ENCODE results near the gene CSRP1. TPM values are rescaled to one million over a fixed set of nuclear protein-coding genes. Genes with fewer than 3 reads are reported as not detected.

The CSRP1 gene
- total and polyA plus RNA-seq, 9 of the 15 experiments (the other 6 are each of a cell fraction or from before 2014, with no cell fraction given), result 6.8 to 39.4 (median 23.7) TPM

GRCh38 chr1:201551877-201552731 lies 45.2 kb upstream of the CSRP1 start (continued):
- peak; percentile 75; the same call in 1 of the 2 replicates for TF ChIP-seq THRB (CRISPR knock-in tag; conservative IDR thresholded peaks at IDR 0.05)
- no peak for TF ChIP-seq NR2C2 (CRISPR knock-in tag; IDR thresholded peaks at IDR 0.05)
- TF ChIP-seq NR2C2 (tag; IDR thresholded peaks at IDR 0.05), result peak; percentile 56; the same call in 1 of the 2 replicates
- TF ChIP-seq CREB3 (tag; conservative IDR thresholded peaks at IDR 0.05; ENCODE audit: low read depth), result 0 out of 2 replicates have a peak, but pooled peaks have one; percentile 19
- TF ChIP-seq ATF7 (IDR thresholded peaks at IDR 0.05), result peak; percentile 76; the same call in 1 of the 2 replicates
- TF ChIP-seq NFRKB (IDR thresholded peaks at IDR 0.05; ENCODE audit: low read depth), result 0 out of 2 replicates have a peak, but pooled peaks have one; percentile 29
- no peak for TF ChIP-seq SMC3 (conservative IDR thresholded peaks at IDR 0.05; ENCODE audit: insufficient read depth, low read depth, low read length)
- TF ChIP-seq BCLAF1 (IDR thresholded peaks at IDR 0.05; ENCODE audit: borderline replicate concordance in 1 of 2, control insufficient read depth in 1 of 2, low read depth in 2 of 2, low read length in 1 of 2), result no peak
- peak; percentile 72 for TF ChIP-seq PRDM10 (IDR thresholded peaks at IDR 0.05; ENCODE audit: partially characterized antibody)
- no peak for TF ChIP-seq FOXM1 (IDR thresholded peaks at IDR 0.05; ENCODE audit: low read depth)
- no peak for TF ChIP-seq FOXM1 (CRISPR knock-in tag; IDR thresholded peaks at IDR 0.05; ENCODE audit: low read depth)
- no peak for TF ChIP-seq ZNF778 (CRISPR knock-in tag; IDR thresholded peaks at IDR 0.05)
- peak; percentile 85 for TF ChIP-seq CEBPG (CRISPR knock-in tag; IDR thresholded peaks at IDR 0.05)
- peak in 1 of 2 experiments; percentile 87; a peak in 2 of 4 replicates for TF ChIP-seq CEBPG (tag; conservative IDR thresholded peaks at IDR 0.05 in 1 of 2, IDR thresholded peaks at IDR 0.05 in 1 of 2)
- TF ChIP-seq NEUROD1 (IDR thresholded peaks at IDR 0.05; ENCODE audit: borderline replicate concordance, low read depth, low read length, partially characterized antibody), result peak; percentile 52
- no peak for TF ChIP-seq PYGO2 (tag; IDR thresholded peaks at IDR 0.05)
- no peak; the same call in 1 of the 2 replicates for TF ChIP-seq ZSCAN32 (CRISPR knock-in tag; IDR thresholded peaks at IDR 0.05)
